Parathyroid adenoma (tissue), 2 donors: ENCODE measurements around the gene TDRKH.
"Not testable (repeated sequence)": the region's sequence is repeated elsewhere in the genome, so short reads cannot be mapped to it uniquely, and the experiment has no call there.

Source experiments
- H2AFZ ChIP-seq: fragments of 300-600 bp; sonication (generic); one replicate; pipeline ENCODE4 v1.7.0; 2017; ENCODE audit warnings: antibody characterized with exemption, mild to moderate bottlenecking
- H3K27ac ChIP-seq: fragments of 300-600 bp; sonication (generic); one replicate; pipeline ENCODE4 v1.7.0; 2017
- H3K27me3 ChIP-seq: fragments of 300-600 bp; sonication (generic); one replicate; pipeline ENCODE4 v1.7.0; 2017; ENCODE audit warnings: low read length; ENCODE audit not compliant: control insufficient read depth, insufficient read depth
- H3K36me3 ChIP-seq: fragments of 300-600 bp; sonication (generic); one replicate; pipeline ENCODE4 v1.7.0; 2017; ENCODE audit warnings: low read length; ENCODE audit not compliant: control insufficient read depth, insufficient read depth
- H3K4me1 ChIP-seq: fragments of 300-600 bp; sonication (generic); one replicate; pipeline ENCODE4 v1.7.0; 2017; ENCODE audit warnings: control low read depth
- H3K4me2 ChIP-seq: fragments of 300-600 bp; sonication (generic); one replicate; pipeline ENCODE4 v1.7.0; 2017; ENCODE audit warnings: low read length
- H3K4me3 ChIP-seq: fragments of 300-600 bp; sonication (generic); one replicate; pipeline ENCODE4 v1.7.0; 2017; ENCODE audit warnings: low read depth, low read length
- H3K79me2 ChIP-seq: fragments of 300-600 bp; sonication (generic); one replicate; pipeline ENCODE4 v1.7.0; 2017; ENCODE audit warnings: control low read depth
- H3K9ac ChIP-seq: fragments of 300-600 bp; sonication (generic); one replicate; pipeline ENCODE4 v1.7.0; 2017; ENCODE audit warnings: mild to moderate bottlenecking
- H3K9me3 ChIP-seq: fragments of 300-600 bp; sonication (generic); one replicate; pipeline ENCODE4 v1.7.0; 2017; ENCODE audit warnings: low read length; ENCODE audit not compliant: control insufficient read depth
- TF ChIP-seq, protein P1 (sequence below): fragments of 300-600 bp; sonication (generic); IDR thresholded peaks from one replicate; pipeline ENCODE4 v1.7.0; 2017; ENCODE audit warnings: antibody characterized with exemption, mild to moderate bottlenecking
- donor health status: primary hyperparathyroidism.

The TDRKH gene

GRCh38 chr1:151741516-151741915 lies 48.8 kb downstream of the TDRKH start:
- Histone ChIP-seq H3K4me2 (no peak overlapping the region), H3K4me3 (no peak overlapping the region), H3K4me1 (peaks cover 11% of the 10 kb centered on the region), H3K79me2 (no peaks in the 10 kb centered on the region), H3K27me3 (no peaks in the 10 kb centered on the region), H3K9me3 (no peaks in the 10 kb centered on the region), H3K9ac (no peak overlapping the region), H2AFZ (peak overlapping the region; percentile 58), H3K36me3 (no peaks in the 10 kb centered on the region), H3K27ac (peak overlapping the region; percentile 92)
- TF ChIP-seq, protein P1, sequence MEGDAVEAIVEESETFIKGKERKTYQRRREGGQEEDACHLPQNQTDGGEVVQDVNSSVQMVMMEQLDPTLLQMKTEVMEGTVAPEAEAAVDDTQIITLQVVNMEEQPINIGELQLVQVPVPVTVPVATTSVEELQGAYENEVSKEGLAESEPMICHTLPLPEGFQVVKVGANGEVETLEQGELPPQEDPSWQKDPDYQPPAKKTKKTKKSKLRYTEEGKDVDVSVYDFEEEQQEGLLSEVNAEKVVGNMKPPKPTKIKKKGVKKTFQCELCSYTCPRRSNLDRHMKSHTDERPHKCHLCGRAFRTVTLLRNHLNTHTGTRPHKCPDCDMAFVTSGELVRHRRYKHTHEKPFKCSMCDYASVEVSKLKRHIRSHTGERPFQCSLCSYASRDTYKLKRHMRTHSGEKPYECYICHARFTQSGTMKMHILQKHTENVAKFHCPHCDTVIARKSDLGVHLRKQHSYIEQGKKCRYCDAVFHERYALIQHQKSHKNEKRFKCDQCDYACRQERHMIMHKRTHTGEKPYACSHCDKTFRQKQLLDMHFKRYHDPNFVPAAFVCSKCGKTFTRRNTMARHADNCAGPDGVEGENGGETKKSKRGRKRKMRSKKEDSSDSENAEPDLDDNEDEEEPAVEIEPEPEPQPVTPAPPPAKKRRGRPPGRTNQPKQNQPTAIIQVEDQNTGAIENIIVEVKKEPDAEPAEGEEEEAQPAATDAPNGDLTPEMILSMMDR, result no peak

GRCh38 chr1:151739590-151740355 lies 50.5 kb downstream of the TDRKH start:
- H3K9me3 ChIP-seq, result no peaks in the 10 kb centered on the region
- H3K27me3 ChIP-seq, result no peaks in the 10 kb centered on the region
- H3K36me3 ChIP-seq, result no peaks in the 10 kb centered on the region
- H3K4me1 ChIP-seq, result peaks cover 11% of the 10 kb centered on the region
- H3K27ac ChIP-seq, result peak overlapping the region; percentile 92
- H3K9ac ChIP-seq, result no peak overlapping the region
- H3K79me2 ChIP-seq, result no peaks in the 10 kb centered on the region
- TF ChIP-seq, protein P1, result peak; percentile 21
- H2AFZ ChIP-seq, result no peak overlapping the region
- H3K4me3 ChIP-seq, result peak overlapping the region; percentile 6
- peak overlapping the region; percentile 73 for H3K4me2 ChIP-seq

GRCh38 chr1:151737479-151737878 lies 52.8 kb downstream of the TDRKH start:
- H3K27me3 ChIP-seq, result no peaks in the 10 kb centered on the region
- no peak overlapping the region for H3K27ac ChIP-seq
- H2AFZ ChIP-seq, result no peak overlapping the region
- no peaks in the 10 kb centered on the region for H3K79me2 ChIP-seq
- H3K36me3 ChIP-seq, result no peaks in the 10 kb centered on the region
- H3K4me3 ChIP-seq, result no peak overlapping the region
- H3K4me1 ChIP-seq, result peaks cover 11% of the 10 kb centered on the region
- H3K9me3 ChIP-seq, result no peaks in the 10 kb centered on the region
- TF ChIP-seq, protein P1, result no peak
- H3K4me2 ChIP-seq, result no peak overlapping the region
- no peak overlapping the region for H3K9ac ChIP-seq

DNA sequence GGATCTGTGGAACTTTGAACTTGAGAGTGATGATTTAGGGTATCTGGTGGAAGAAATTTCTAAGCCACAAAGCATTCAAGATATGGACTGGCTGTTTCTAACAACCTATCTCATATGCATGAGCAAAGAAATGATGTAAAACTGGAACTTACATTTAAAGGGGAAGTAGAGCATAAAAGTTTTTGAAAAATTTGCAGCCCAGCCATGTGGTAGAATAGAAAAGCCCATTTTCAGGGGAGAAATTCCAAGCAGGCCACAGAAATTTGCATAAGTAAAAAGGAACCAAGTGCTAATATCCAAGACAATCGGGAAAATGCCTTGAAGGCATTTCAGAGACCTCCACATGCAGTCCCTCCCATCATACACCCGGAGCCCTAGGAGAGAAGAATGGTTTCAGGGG lies 53.3 kb downstream of the TDRKH start:
- Histone ChIP-seq H2AFZ (no peak overlapping the region), H3K4me3 (no peak overlapping the region), H3K9me3 (no peaks in the 10 kb centered on the region), H3K4me1 (peaks cover 11% of the 10 kb centered on the region), H3K9ac (no peak overlapping the region), H3K27ac (no peak overlapping the region), H3K79me2 (no peaks in the 10 kb centered on the region), H3K27me3 (no peaks in the 10 kb centered on the region), H3K4me2 (no peak overlapping the region), H3K36me3 (no peaks in the 10 kb centered on the region)
- TF ChIP-seq, protein P1, result no peak

- not testable (repeated sequence) for H3K4me2 ChIP-seq, H3K27me3 ChIP-seq, H3K4me3 ChIP-seq, H3K36me3 ChIP-seq, H3K9me3 ChIP-seq, H2AFZ ChIP-seq, H3K9ac ChIP-seq, H3K79me2 ChIP-seq, H3K27ac ChIP-seq, H3K4me1 ChIP-seq
These were observed 56.3 kb downstream of the TDRKH start for GRCh38 chr1:151733995-151734394.
